Measurements from ENCODE around the gene MACROH2A2. TPM values are rescaled to one million over a fixed set of nuclear protein-coding genes. Genes with fewer than 3 reads are reported as not detected.

Gene MACROH2A2
- 10 to 100 TPM in 3 of 4 donors, 1 to 10 TPM in 1; 9.9 to 21.3 (median 15.9) TPM for total RNA-seq

DNA sequence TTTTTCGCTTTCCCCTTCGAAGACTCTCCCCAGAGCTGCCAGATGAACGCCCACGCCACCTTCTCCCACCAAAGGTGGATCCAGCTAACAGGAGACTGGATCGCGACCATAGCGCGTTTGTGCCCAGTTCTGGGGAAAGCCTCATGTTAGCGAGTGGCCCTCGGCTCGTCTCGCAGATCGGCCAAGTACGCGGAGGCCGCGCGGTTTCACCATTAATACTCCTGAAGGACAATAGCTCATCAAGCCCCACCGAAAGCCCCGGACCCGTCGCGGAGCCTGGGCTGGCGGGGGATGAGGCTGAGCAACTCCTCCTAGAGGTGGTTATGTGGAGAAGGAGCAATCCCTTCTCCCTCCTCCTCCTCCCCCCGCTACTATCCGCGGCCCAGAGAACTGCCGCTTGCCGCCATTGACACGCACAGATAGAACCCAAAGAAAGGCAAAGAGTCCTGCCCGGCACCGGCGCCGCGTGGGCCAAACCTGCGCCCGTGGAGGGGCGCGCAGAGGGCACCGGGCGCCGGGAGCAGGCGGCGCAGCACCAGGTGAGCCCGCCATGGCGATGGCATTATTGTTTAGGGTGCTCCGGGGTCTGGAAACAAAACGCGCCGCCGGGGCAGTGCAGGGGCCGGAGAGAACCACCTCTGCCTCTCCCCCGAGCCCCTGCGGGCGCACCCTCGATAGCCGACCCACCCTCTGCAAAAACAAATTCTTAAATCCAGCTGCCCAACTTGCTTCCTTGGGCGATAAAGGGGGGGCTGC lies at the start of gene MACROH2A2:
MACROH2A2 (plus strand) TSS at position 385 of the 756 bp plus-strand sequence. CDS start 22,813 bp downstream, outside the sequence.
- peaks cover 19% of the 10 kb centered on the region for H3K4me1 ChIP-seq
- H3K36me3 ChIP-seq: no peaks in the 10 kb centered on the region
- peak within 1 kb of the TSS; percentile 66 for H3K4me3 ChIP-seq
- H3K27ac ChIP-seq: peak within 1 kb of the TSS; percentile 46
- H3K27me3 ChIP-seq: peaks cover 31% of the 10 kb centered on the region
- TF ChIP-seq, protein P1, sequence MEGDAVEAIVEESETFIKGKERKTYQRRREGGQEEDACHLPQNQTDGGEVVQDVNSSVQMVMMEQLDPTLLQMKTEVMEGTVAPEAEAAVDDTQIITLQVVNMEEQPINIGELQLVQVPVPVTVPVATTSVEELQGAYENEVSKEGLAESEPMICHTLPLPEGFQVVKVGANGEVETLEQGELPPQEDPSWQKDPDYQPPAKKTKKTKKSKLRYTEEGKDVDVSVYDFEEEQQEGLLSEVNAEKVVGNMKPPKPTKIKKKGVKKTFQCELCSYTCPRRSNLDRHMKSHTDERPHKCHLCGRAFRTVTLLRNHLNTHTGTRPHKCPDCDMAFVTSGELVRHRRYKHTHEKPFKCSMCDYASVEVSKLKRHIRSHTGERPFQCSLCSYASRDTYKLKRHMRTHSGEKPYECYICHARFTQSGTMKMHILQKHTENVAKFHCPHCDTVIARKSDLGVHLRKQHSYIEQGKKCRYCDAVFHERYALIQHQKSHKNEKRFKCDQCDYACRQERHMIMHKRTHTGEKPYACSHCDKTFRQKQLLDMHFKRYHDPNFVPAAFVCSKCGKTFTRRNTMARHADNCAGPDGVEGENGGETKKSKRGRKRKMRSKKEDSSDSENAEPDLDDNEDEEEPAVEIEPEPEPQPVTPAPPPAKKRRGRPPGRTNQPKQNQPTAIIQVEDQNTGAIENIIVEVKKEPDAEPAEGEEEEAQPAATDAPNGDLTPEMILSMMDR (IDR thresholded peaks at IDR 0.05): no peak
- TF ChIP-seq EP300 (IDR thresholded peaks at IDR 0.05) (no peak), POLR2A (IDR thresholded peaks at IDR 0.05) (no peak), POLR2AphosphoS5 (IDR thresholded peaks at IDR 0.05) (no peak)
- DNase-seq (ENCODE audit: low spot score in 2 of 2): no peak
- H3K9me3 ChIP-seq: no peaks in the 10 kb centered on the region
- 6% methylated on average over 5 of the region's 58 CpGs for WGBS

GRCh38 chr10:70007116-70007820 lies 45.4 kb upstream of the MACROH2A2 start:
- TF ChIP-seq POLR2AphosphoS5 (IDR thresholded peaks at IDR 0.05) (no peak), POLR2A (IDR thresholded peaks at IDR 0.05) (no peak), EP300 (IDR thresholded peaks at IDR 0.05) (no peak)
- TF ChIP-seq, protein P1 (IDR thresholded peaks at IDR 0.05): no peak
- Histone ChIP-seq H3K4me3 (no peak overlapping the region), H3K9me3 (no peaks in the 10 kb centered on the region), H3K36me3 (no peaks in the 10 kb centered on the region), H3K27me3 (peaks cover 6% of the 10 kb centered on the region), H3K27ac (no peak overlapping the region), H3K4me1 (no peaks in the 10 kb centered on the region)
- WGBS: 75% methylated on average over 9 of the region's 9 CpGs
- no peak for DNase-seq (ENCODE audit: low spot score in 2 of 2)

DNA sequence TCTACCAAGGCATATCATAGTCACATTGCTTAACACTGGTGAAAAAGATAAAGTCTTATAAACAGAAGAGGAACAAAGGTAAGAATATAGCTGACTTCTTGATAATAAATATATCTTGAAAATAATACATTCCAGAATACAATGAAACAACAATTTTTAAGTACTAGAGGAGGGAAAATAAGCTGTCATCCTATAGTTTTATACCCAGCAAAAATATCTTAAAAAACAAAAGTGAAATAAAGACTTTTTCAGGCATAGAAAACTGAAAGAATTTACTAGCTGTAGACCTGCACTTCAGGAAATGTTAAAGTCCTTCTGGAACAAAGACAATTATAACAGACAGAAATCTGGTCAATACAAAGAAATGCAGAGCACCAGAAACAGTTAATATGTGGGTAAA lies 21.4 kb upstream of the MACROH2A2 start:
- Histone ChIP-seq H3K27me3 (no peaks in the 10 kb centered on the region), H3K27ac (no peak overlapping the region), H3K9me3 (peaks cover 3% of the 10 kb centered on the region), H3K4me3 (no peak overlapping the region), H3K36me3 (no peaks in the 10 kb centered on the region), H3K4me1 (no peaks in the 10 kb centered on the region)
- TF ChIP-seq, protein P1 (IDR thresholded peaks at IDR 0.05): no peak
- TF ChIP-seq POLR2A (IDR thresholded peaks at IDR 0.05) (no peak), EP300 (IDR thresholded peaks at IDR 0.05) (no peak), POLR2AphosphoS5 (IDR thresholded peaks at IDR 0.05) (no peak)
- DNase-seq (ENCODE audit: low spot score in 2 of 2): no peak

GRCh38 chr10:70032667-70033289 lies 19.9 kb upstream of the MACROH2A2 start:
- H3K36me3 ChIP-seq: no peaks in the 10 kb centered on the region
- H3K4me3 ChIP-seq: no peak overlapping the region
- H3K27me3 ChIP-seq: no peaks in the 10 kb centered on the region
- no peak for DNase-seq (ENCODE audit: low spot score in 2 of 2)
- H3K4me1 ChIP-seq: no peaks in the 10 kb centered on the region
- H3K27ac ChIP-seq: no peak overlapping the region
- peaks cover 3% of the 10 kb centered on the region for H3K9me3 ChIP-seq
- no peak for TF ChIP-seq EP300 (IDR thresholded peaks at IDR 0.05)
- TF ChIP-seq, protein P1 (IDR thresholded peaks at IDR 0.05): no peak
- TF ChIP-seq POLR2A (IDR thresholded peaks at IDR 0.05): no peak
- no peak for TF ChIP-seq POLR2AphosphoS5 (IDR thresholded peaks at IDR 0.05)
- 97% methylated on average over 5 of the region's 5 CpGs for WGBS

- Histone ChIP-seq H3K36me3 (no peaks in the 10 kb centered on the region), H3K27ac (no peak overlapping the region), H3K9me3 (peaks cover 4% of the 10 kb centered on the region), H3K27me3 (no peaks in the 10 kb centered on the region), H3K4me1 (no peaks in the 10 kb centered on the region), H3K4me3 (no peak overlapping the region)
- TF ChIP-seq, protein P1 (IDR thresholded peaks at IDR 0.05): no peak
- TF ChIP-seq EP300 (IDR thresholded peaks at IDR 0.05) (no peak), POLR2AphosphoS5 (IDR thresholded peaks at IDR 0.05) (no peak), POLR2A (IDR thresholded peaks at IDR 0.05) (no peak)
- DNase-seq (ENCODE audit: low spot score in 2 of 2): no peak
- WGBS: 31% methylated on average over 4 of the region's 4 CpGs
These were observed 18.4 kb upstream of the MACROH2A2 start for GRCh38 chr10:70034232-70034631.
